H9 (cell line): ENCODE data around the gene IGF2. TPM values are rescaled to one million over a fixed set of nuclear protein-coding genes. Genes with fewer than 3 reads are reported as not detected.
A peak's percentile ranks its signal among the peaks of the same experiment; 100 is the strongest.

ENCODE experiments used
- DNase-seq: peaks from one replicate; pipeline ENCODE4 v3.0.0-alpha.2; 2017
- H2AFZ ChIP-seq: one replicate; pipeline ENCODE4 v1.6.1; 2013; ENCODE audit warnings: mild to moderate bottlenecking, low read length, control low read depth, moderate library complexity
- H2AK5ac ChIP-seq: 2 replicates; pipeline ENCODE4 v1.6.1; 2013; ENCODE audit warnings: low read length, control low read depth, mixed read lengths; ENCODE audit not compliant: insufficient read length
- H2BK120ac ChIP-seq: one replicate; pipeline ENCODE4 v1.6.1; 2013; ENCODE audit warnings: low read depth, mild to moderate bottlenecking, low read length, control low read depth, inconsistent platforms; ENCODE audit not compliant: poor library complexity, severe bottlenecking
- H2BK12ac ChIP-seq: 2 replicates; pipeline ENCODE4 v1.6.1; 2013; ENCODE audit warnings: low read length, control low read depth, mixed read lengths, low read depth; ENCODE audit not compliant: insufficient read length
- H2BK15ac ChIP-seq: 2 replicates; pipeline ENCODE4 v1.6.1; 2013; ENCODE audit warnings: low read depth, low read length, control low read depth
- H2BK20ac ChIP-seq: one replicate; pipeline ENCODE4 v1.6.1; 2013; ENCODE audit warnings: low read depth, mild to moderate bottlenecking, low read length, control low read depth, inconsistent platforms; ENCODE audit not compliant: poor library complexity, severe bottlenecking
- H2BK5ac ChIP-seq: 2 replicates; pipeline ENCODE4 v1.6.1; 2013; ENCODE audit warnings: low read length, control low read depth, mixed read lengths; ENCODE audit not compliant: insufficient read length
- H3K14ac ChIP-seq: 2 replicates; pipeline ENCODE4 v1.6.1; 2013; ENCODE audit warnings: low read length, control low read depth; ENCODE audit not compliant: insufficient read depth
- H3K18ac ChIP-seq: 2 replicates; pipeline ENCODE4 v1.6.1; 2013; ENCODE audit warnings: low read depth, mild to moderate bottlenecking, mixed read lengths, low read length, control low read depth; ENCODE audit not compliant: insufficient read length
- H3K23ac ChIP-seq: 2 replicates; pipeline ENCODE4 v1.6.1; 2013; ENCODE audit warnings: low read length, control low read depth, mixed read lengths, low read depth; ENCODE audit not compliant: insufficient read length
- H3K23me2 ChIP-seq: 2 replicates; pipeline ENCODE4 v1.6.1; 2013; ENCODE audit warnings: low read depth, mild to moderate bottlenecking, mixed read lengths, low read length, control low read depth; ENCODE audit not compliant: insufficient read length, poor library complexity, severe bottlenecking
- H3K27ac ChIP-seq: 2 replicates; pipeline ENCODE4 v1.5.1; 2013; ENCODE audit warnings: low read length, control low read depth, mixed read lengths, low read depth; ENCODE audit not compliant: insufficient read length
- H3K27me3 ChIP-seq: 2 replicates; pipeline ENCODE4 v1.6.1; 2013; ENCODE audit warnings: low read length, control low read depth, inconsistent platforms; ENCODE audit not compliant: insufficient read depth
- H3K4ac ChIP-seq: 2 replicates; pipeline ENCODE4 v1.6.1; 2013; ENCODE audit warnings: low read depth, mild to moderate bottlenecking, control low read depth, inconsistent platforms, low read length, moderate library complexity
- H3K4me1 ChIP-seq: 2 replicates; pipeline ENCODE4 v1.6.1; 2013; ENCODE audit warnings: low read length, control low read depth, inconsistent platforms; ENCODE audit not compliant: insufficient read depth
- H3K4me2 ChIP-seq: 2 replicates; pipeline ENCODE4 v1.6.1; 2013; ENCODE audit warnings: low read length, control low read depth, mixed read lengths; ENCODE audit not compliant: insufficient read length, insufficient read depth
- H3K56ac ChIP-seq: 2 replicates; pipeline ENCODE4 v1.6.1; 2013; ENCODE audit warnings: low read depth, mild to moderate bottlenecking, mixed read lengths, low read length, control low read depth; ENCODE audit not compliant: insufficient read length
- H3K79me1 ChIP-seq: 2 replicates; pipeline ENCODE4 v1.6.1; 2013; ENCODE audit warnings: low read depth, mild to moderate bottlenecking, moderate library complexity, low read length, control low read depth, inconsistent platforms; ENCODE audit not compliant: insufficient read depth, poor library complexity, severe bottlenecking
- H3K79me2 ChIP-seq: 2 replicates; pipeline ENCODE4 v1.6.1; 2013; ENCODE audit warnings: low read length, control low read depth, inconsistent platforms; ENCODE audit not compliant: insufficient read depth
- H3K9ac ChIP-seq: 2 replicates; pipeline ENCODE4 v1.6.1; 2013; ENCODE audit warnings: low read length, control low read depth, mixed read lengths; ENCODE audit not compliant: insufficient read length; ENCODE audit errors: extremely low read depth
- H3K9me3 ChIP-seq: one replicate; pipeline ENCODE4 v1.6.1; 2013; ENCODE audit warnings: low read depth, low read length, inconsistent platforms; ENCODE audit not compliant: control insufficient read depth
- H3T11ph ChIP-seq: one replicate; pipeline ENCODE4 v1.6.1; 2013; ENCODE audit warnings: mild to moderate bottlenecking, low read length, control low read depth, inconsistent platforms
- H4K20me1 ChIP-seq: one replicate; pipeline ENCODE4 v1.6.1; 2013; ENCODE audit not compliant: control insufficient read depth, insufficient read length, insufficient read depth
- H4K5ac ChIP-seq: 2 replicates; pipeline ENCODE4 v1.6.1; 2013; ENCODE audit warnings: low read depth, mild to moderate bottlenecking, mixed read lengths, low read length, control low read depth; ENCODE audit not compliant: insufficient read length
- H4K8ac ChIP-seq: replicated peaks from 2 replicates; pipeline ENCODE4 v1.6.1; 2013; ENCODE audit warnings: low read length, control low read depth, mixed read lengths, low read depth; ENCODE audit not compliant: insufficient read length
- H4K91ac ChIP-seq: 2 replicates; pipeline ENCODE4 v1.6.1; 2013; ENCODE audit warnings: low read depth, mild to moderate bottlenecking, moderate library complexity, mixed read lengths, low read length, control low read depth; ENCODE audit not compliant: insufficient read length
- H3K27ac Mint-ChIP-seq, 3 experiments: 2 replicates in 2 of 3; 3 replicates in 1 of 3; pipeline ENCODE4 v1.8.0; 2020 to 2021; ENCODE audit warnings: mixed read lengths in 3 of 3, mild to moderate bottlenecking in 1 of 3, moderate library complexity in 1 of 3
- H3K27me3 Mint-ChIP-seq: 2 replicates; pipeline ENCODE4 v1.8.0; 2021; ENCODE audit warnings: low read depth, mild to moderate bottlenecking, moderate library complexity, mixed read lengths
- H3K36me3 Mint-ChIP-seq, 3 experiments: 2 replicates in 2 of 3; 3 replicates in 1 of 3; pipeline ENCODE4 v1.8.0; 2020 to 2021; ENCODE audit warnings: low read depth in 3 of 3, mixed read lengths in 3 of 3; ENCODE audit not compliant: insufficient read depth in 1 of 3
- H3K4me1 Mint-ChIP-seq, 2 experiments: 2 replicates each; pipeline ENCODE4 v1.8.0; 2020; ENCODE audit warnings: mixed read lengths in 2 of 2
- H3K4me3 Mint-ChIP-seq, 2 experiments: 2 replicates in 1 of 2; 3 replicates in 1 of 2; pipeline ENCODE4 v1.8.0; 2020 to 2021; ENCODE audit warnings: mild to moderate bottlenecking in 2 of 2, mixed read lengths in 2 of 2, moderate library complexity in 1 of 2
- H3K9me3 Mint-ChIP-seq, 2 experiments: 2 replicates in 1 of 2; 3 replicates in 1 of 2; pipeline ENCODE4 v1.8.0; 2020; ENCODE audit warnings: mild to moderate bottlenecking in 2 of 2, mixed read lengths in 2 of 2, moderate library complexity in 1 of 2
- CTCF ChIP-seq: fragments of 200-600 bp; sonication (generic); conservative IDR thresholded peaks from 3 replicates; pipeline ENCODE4 v1.8.0; 2021; ENCODE audit warnings: antibody characterized with exemption, mild to moderate bottlenecking
- WGBS: extraction: QIAGEN DNeasy Blood & Tissue Kit; methylation state at CpG from one replicate; pipeline ENCODE4 v1.1.7; 2013; ENCODE audit warnings: missing lambda C conversion rate, low lambda C conversion rate, mixed read lengths; ENCODE audit not compliant: insufficient read length; ENCODE audit errors: extremely low coverage; 5-methylcytosine and 5-hydroxymethylcytosine counted together
- total RNA-seq: library from RNA; stranded (reverse); gene quantifications from 2 replicates; pipeline ENCODE4 v1.2.1, GENCODE V29; 2021

IGF2 gene
- total RNA-seq, 1 experiment from 2014 or later: 2.8 TPM

GRCh38 chr11:2095542-2095941 lies 43.6 kb downstream of the IGF2 start:
- Histone ChIP-seq H3K18ac (no peak overlapping the region), H4K91ac (no peak overlapping the region), H2BK15ac (no peak overlapping the region), H3K9ac (no peak overlapping the region), H3K23ac (no peak overlapping the region), H3K23me2 (no peaks in the 10 kb centered on the region), H3K56ac (no peak overlapping the region), H3K27ac (no peak overlapping the region), H3K79me1 (no peaks in the 10 kb centered on the region), H2BK12ac (no peak overlapping the region), H3K27me3 (no peaks in the 10 kb centered on the region), H3K9me3 (no peaks in the 10 kb centered on the region), H2BK20ac (no peak overlapping the region), H2BK120ac (no peak overlapping the region), H4K20me1 (no peaks in the 10 kb centered on the region), H3K4me2 (no peak overlapping the region), H3K4me1 (no peaks in the 10 kb centered on the region), H2AFZ (no peak overlapping the region), H3T11ph (no peak overlapping the region), H3K4ac (no peak overlapping the region), H2AK5ac (no peak overlapping the region), H4K8ac (no peak overlapping the region), H2BK5ac (no peak overlapping the region), H4K5ac (no peak overlapping the region), H3K14ac (no peak overlapping the region; the same call in 1 of the 2 replicates), H3K79me2 (no peaks in the 10 kb centered on the region)
- Mint-ChIP-seq H3K27me3 (peaks cover 32% of the 10 kb centered on the region), H3K9me3 (no peaks in the 10 kb centered on the region; a peak in 1 of 5 replicates), H3K27ac (peak overlapping the region in 1 of 3 experiments; percentile 79; a peak in 2 of 7 replicates), H3K4me3 (no peak overlapping the region), H3K36me3 (peaks cover 0 to 4% (median 0%) of the 10 kb centered on the region in 3 experiments; a peak in 2 of 7 replicates), H3K4me1 (peaks cover 18 to 25% of the 10 kb centered on the region in 2 experiments)
- DNase-seq: no peak
- no peak for TF ChIP-seq CTCF
- WGBS: no CpG with 5 or more reads among the region's 7 CpGs
